HFF-Myc (cell line): Measurements from ENCODE around the gene FASTK.

Experiments used
- DNase-seq: peaks from one replicate; pipeline ENCODE4 v3.0.0-alpha.2; 2011; ENCODE audit warnings: low read depth; ENCODE audit errors: extremely low read depth
- H3K4me3 ChIP-seq: replicated peaks from 2 replicates; pipeline ENCODE4 v1.5.1; 2011; ENCODE audit warnings: low read depth, mild to moderate bottlenecking, control low read depth, low read length
- CTCF ChIP-seq: IDR thresholded peaks from 2 replicates; pipeline ENCODE4 v1.5.1; 2012; ENCODE audit warnings: mild to moderate bottlenecking, low read depth, low read length, control low read depth; ENCODE audit errors: missing control alignments

FASTK gene

DNA sequence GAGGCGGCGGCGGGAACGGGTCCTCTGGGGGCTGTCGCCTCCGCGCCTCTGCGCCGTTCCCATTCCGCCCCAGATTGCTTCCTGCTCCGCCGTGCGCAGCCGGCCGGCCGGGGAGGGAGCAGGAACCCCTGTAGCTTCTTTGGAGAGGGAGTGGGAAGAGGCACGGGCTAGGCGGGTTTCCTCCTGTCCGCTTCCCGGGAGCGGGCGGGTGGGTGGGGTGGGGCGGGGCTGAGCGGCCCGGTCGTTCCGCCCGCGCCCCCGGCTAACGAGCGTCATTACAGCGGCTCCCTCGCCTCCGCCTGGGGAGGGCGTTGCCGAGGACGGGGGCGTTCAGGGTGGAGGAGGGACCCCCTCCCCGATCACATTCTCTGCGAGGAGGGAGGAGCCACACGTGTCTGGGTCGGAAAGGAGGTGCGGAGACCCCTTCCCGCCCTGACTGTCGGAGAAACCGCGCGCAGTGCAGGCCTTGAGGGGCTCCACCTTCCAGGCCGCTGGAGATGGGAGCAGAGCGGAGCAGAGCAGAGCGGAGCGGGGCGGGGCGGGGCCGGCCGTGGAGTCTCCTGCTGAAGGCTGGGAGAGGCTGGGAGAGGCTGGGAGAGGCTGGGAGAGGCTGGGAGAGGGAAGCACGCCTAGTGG, 45.4 kb upstream of the FASTK start:
- DNase-seq, result no peak
- H3K4me3 ChIP-seq, result no peak overlapping the region
- TF ChIP-seq CTCF, result no peak

GRCh38 chr7:151125470-151125845, 44.8 kb upstream of the FASTK start:
- no peak for DNase-seq
- TF ChIP-seq CTCF, result no peak
- no peak overlapping the region for H3K4me3 ChIP-seq

GRCh38 chr7:151124899-151125399, 44.3 kb upstream of the FASTK start:
- no peak for DNase-seq
- H3K4me3 ChIP-seq, result no peak overlapping the region
- no peak for TF ChIP-seq CTCF

- DNase-seq, result no peak
- no peak overlapping the region for H3K4me3 ChIP-seq
- TF ChIP-seq CTCF, result no peak
These were observed 43.9 kb upstream of the FASTK start for GRCh38 chr7:151124481-151124880.

DNA sequence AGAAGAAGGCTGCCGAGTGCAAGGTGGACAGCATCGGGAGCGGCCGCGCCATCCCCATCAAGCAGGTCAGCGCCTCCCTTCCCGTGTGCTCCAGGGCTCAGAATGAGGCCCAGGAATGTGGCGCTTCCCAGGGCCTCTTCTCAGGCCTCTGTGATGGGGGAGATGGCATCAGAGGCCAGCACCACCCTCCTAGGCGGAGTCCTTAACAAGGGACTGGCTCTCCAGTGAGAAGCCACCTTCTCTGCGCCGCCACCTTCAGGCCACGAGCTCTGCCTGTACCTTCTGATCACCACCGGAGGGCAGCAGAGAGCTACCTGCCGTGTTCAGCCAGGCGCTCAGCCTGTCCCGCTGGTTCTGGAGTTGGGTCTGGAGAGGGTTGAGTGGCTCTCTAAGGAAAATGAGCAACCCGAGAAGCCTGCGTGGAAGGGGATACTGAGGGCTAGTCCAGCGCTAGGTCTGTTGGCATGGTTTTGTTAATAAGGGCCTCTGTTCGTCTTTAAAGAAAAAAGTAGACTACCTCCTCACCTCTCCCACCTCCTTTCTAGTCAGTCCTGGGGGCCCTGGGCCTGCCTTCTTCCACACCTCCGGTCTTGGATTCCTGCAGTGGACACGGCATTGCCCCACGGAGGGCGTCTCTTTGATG, 43.3 kb upstream of the FASTK start:
- peak; percentile 99 for TF ChIP-seq CTCF
- peak; percentile 66 for DNase-seq
- H3K4me3 ChIP-seq, result no peak overlapping the region

- TF ChIP-seq CTCF, result no peak
- no peak for DNase-seq
These were observed 42.7 kb upstream of the FASTK start for GRCh38 chr7:151123158-151123821.

More at GRCh38 chr7:151123158-151123821, 42.7 kb upstream of the FASTK start:
- H3K4me3 ChIP-seq, result no peak overlapping the region
